Astrocyte (in vitro differentiated cells and primary cell): ENCODE results near the gene DDX18. TPM values are rescaled to one million over a fixed set of nuclear protein-coding genes. Genes with fewer than 3 reads are reported as not detected.

ENCODE experiments used
- DNase-seq: peaks from one replicate; pipeline ENCODE4 v3.0.0-alpha.2; 2010; ENCODE audit warnings: low read depth
- FAIRE-seq: peaks from 2 replicates; lab custom pipeline; 2011; peaks lifted over from hg19 to GRCh38; lab: Jason Lieb, UNC
- H2AFZ ChIP-seq: 2 replicates; pipeline ENCODE4 v1.6.0; 2012; ENCODE audit warnings: low read depth, low read length, inconsistent platforms
- H3K27ac ChIP-seq: 2 replicates; pipeline ENCODE4 v1.5.1; 2011; ENCODE audit warnings: low read depth, low read length, inconsistent platforms
- H3K27me3 ChIP-seq: 2 replicates; pipeline ENCODE4 v1.6.0; 2011; ENCODE audit warnings: low read length, inconsistent platforms; ENCODE audit not compliant: insufficient read depth
- H3K36me3 ChIP-seq: 2 replicates; pipeline ENCODE4 v1.5.1; 2011; ENCODE audit warnings: low read length, inconsistent platforms; ENCODE audit not compliant: insufficient read depth
- H3K4me1 ChIP-seq: 2 replicates; pipeline ENCODE4 v1.5.1; 2011; ENCODE audit warnings: low read length, inconsistent platforms; ENCODE audit not compliant: insufficient read depth
- H3K4me2 ChIP-seq: 2 replicates; pipeline ENCODE4 v1.6.0; 2012; ENCODE audit warnings: low read length, inconsistent platforms
- H3K4me3 ChIP-seq: 2 replicates; pipeline ENCODE4 v1.5.1; 2011; ENCODE audit warnings: low read depth, mild to moderate bottlenecking, low read length, inconsistent platforms; ENCODE audit not compliant: insufficient read depth
- H3K79me2 ChIP-seq: 2 replicates; pipeline ENCODE4 v1.6.0; 2012; ENCODE audit warnings: mild to moderate bottlenecking, low read length, inconsistent platforms; ENCODE audit not compliant: insufficient read depth
- H3K9ac ChIP-seq: 2 replicates; pipeline ENCODE4 v1.6.0; 2012; ENCODE audit warnings: mild to moderate bottlenecking, low read length, inconsistent platforms
- H3K9me3 ChIP-seq: 2 replicates; pipeline ENCODE4 v1.5.1; 2012; ENCODE audit warnings: low read depth, mild to moderate bottlenecking, low read length, inconsistent platforms; ENCODE audit not compliant: insufficient read depth
- H4K20me1 ChIP-seq: 2 replicates; pipeline ENCODE4 v1.6.0; 2012; ENCODE audit warnings: low read length, inconsistent platforms; ENCODE audit not compliant: insufficient read depth
- H3K27ac Mint-ChIP-seq: one replicate; pipeline ENCODE4 v1.8.0; 2021; ENCODE audit warnings: mild to moderate bottlenecking, mixed read lengths; ENCODE audit not compliant: unreplicated experiment
- H3K27me3 Mint-ChIP-seq: one replicate; pipeline ENCODE4 v1.8.0; 2021; ENCODE audit warnings: low read depth, mixed read lengths; ENCODE audit not compliant: unreplicated experiment
- H3K36me3 Mint-ChIP-seq: one replicate; pipeline ENCODE4 v1.8.0; 2021; ENCODE audit warnings: low read depth, mixed read lengths; ENCODE audit not compliant: unreplicated experiment
- H3K4me1 Mint-ChIP-seq: one replicate; pipeline ENCODE4 v1.8.0; 2021; ENCODE audit warnings: low read depth, mixed read lengths; ENCODE audit not compliant: unreplicated experiment
- H3K4me3 Mint-ChIP-seq: one replicate; pipeline ENCODE4 v1.8.0; 2021; ENCODE audit warnings: mild to moderate bottlenecking, moderate library complexity, mixed read lengths; ENCODE audit not compliant: unreplicated experiment
- H3K9me3 Mint-ChIP-seq: one replicate; pipeline ENCODE4 v1.8.0; 2021; ENCODE audit warnings: mild to moderate bottlenecking, mixed read lengths; ENCODE audit not compliant: unreplicated experiment
- CTCF ChIP-seq: IDR thresholded peaks from 2 replicates; pipeline ENCODE4 v1.5.1; 2011; ENCODE audit warnings: low read depth, mild to moderate bottlenecking, inconsistent platforms, low read length, moderate library complexity; ENCODE audit not compliant: insufficient read depth
- EZH2 ChIP-seq: IDR thresholded peaks from 2 replicates; pipeline ENCODE4 v1.6.1; 2012; ENCODE audit warnings: mild to moderate bottlenecking, low read length, inconsistent platforms; ENCODE audit not compliant: insufficient read depth
- total RNA-seq: library from RNA; stranded (reverse); gene quantifications from 2 replicates; pipeline ENCODE4 v1.2.1, GENCODE V29; 2021

The DDX18 gene
- total RNA-seq, 1 donor from 2014 or later: 72.6 TPM

GRCh38 chr2:117851969-117852368 lies 37.5 kb downstream of the DDX18 start:
- DNase-seq (no peak), FAIRE-seq (no peak)
- H3K4me2 ChIP-seq: no peak overlapping the region
- Mint-ChIP-seq H3K9me3 (peaks cover 1% of the 10 kb centered on the region), H3K4me3 (no peak overlapping the region), H3K4me1 (peaks cover 10% of the 10 kb centered on the region), H3K27ac (no peak overlapping the region), H3K27me3 (peaks cover 11% of the 10 kb centered on the region), H3K36me3 (no peaks in the 10 kb centered on the region)
- TF ChIP-seq EZH2 (no peak), CTCF (no peak)
- no peak overlapping the region for H3K4me3 ChIP-seq
- H3K9me3 ChIP-seq: no peaks in the 10 kb centered on the region
- no peak overlapping the region for H3K27ac ChIP-seq
- H3K79me2 ChIP-seq: no peaks in the 10 kb centered on the region
- H3K4me1 ChIP-seq: peaks cover 14% of the 10 kb centered on the region
- H2AFZ ChIP-seq: no peak overlapping the region
- no peak overlapping the region for H3K9ac ChIP-seq
- H3K27me3 ChIP-seq: peaks cover 19% of the 10 kb centered on the region
- H4K20me1 ChIP-seq: no peaks in the 10 kb centered on the region
- no peaks in the 10 kb centered on the region for H3K36me3 ChIP-seq

GRCh38 chr2:117853316-117853715 lies 38.8 kb downstream of the DDX18 start:
- no peaks in the 10 kb centered on the region for H3K36me3 Mint-ChIP-seq
- no peak overlapping the region for H3K4me2 ChIP-seq
- peaks cover 10% of the 10 kb centered on the region for H3K4me1 Mint-ChIP-seq
- no peaks in the 10 kb centered on the region for H3K36me3 ChIP-seq
- DNase-seq: no peak
- no peak for FAIRE-seq
- peaks cover 19% of the 10 kb centered on the region for H3K27me3 ChIP-seq
- H3K79me2 ChIP-seq: no peaks in the 10 kb centered on the region
- peaks cover 11% of the 10 kb centered on the region for H3K27me3 Mint-ChIP-seq
- H2AFZ ChIP-seq: no peak overlapping the region
- H3K4me3 Mint-ChIP-seq: no peak overlapping the region
- H4K20me1 ChIP-seq: no peaks in the 10 kb centered on the region
- no peak for TF ChIP-seq CTCF
- no peak for TF ChIP-seq EZH2
- no peak overlapping the region for H3K27ac ChIP-seq
- no peak overlapping the region for H3K27ac Mint-ChIP-seq
- H3K4me3 ChIP-seq: no peak overlapping the region
- H3K9me3 ChIP-seq: no peaks in the 10 kb centered on the region
- H3K9me3 Mint-ChIP-seq: peaks cover 3% of the 10 kb centered on the region
- H3K4me1 ChIP-seq: peaks cover 14% of the 10 kb centered on the region
- H3K9ac ChIP-seq: no peak overlapping the region

DNA sequence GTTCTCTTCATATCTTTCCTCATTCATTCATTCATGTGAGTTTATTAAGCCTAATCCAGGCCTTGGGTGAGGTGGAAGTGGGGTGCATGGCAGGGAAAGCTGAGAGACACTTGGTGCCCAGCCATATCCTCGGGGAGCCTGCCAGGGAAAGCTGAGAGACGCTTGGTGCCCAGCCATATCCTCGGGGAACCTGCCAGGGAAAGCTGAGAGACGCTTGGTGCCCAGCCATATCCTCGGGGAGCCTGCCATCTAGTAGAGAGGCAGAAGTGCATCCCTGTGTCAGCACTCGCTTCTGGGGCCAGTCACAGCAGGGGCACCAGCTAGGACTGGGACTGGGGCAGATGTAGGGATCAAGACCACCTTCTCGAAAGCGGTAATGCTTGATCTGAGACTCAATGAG lies 39.4 kb downstream of the DDX18 start:
- Histone ChIP-seq H3K4me3 (no peak overlapping the region), H3K79me2 (no peaks in the 10 kb centered on the region), H4K20me1 (no peaks in the 10 kb centered on the region), H3K27ac (no peak overlapping the region), H3K4me2 (no peak overlapping the region), H3K27me3 (peaks cover 19% of the 10 kb centered on the region), H3K9ac (no peak overlapping the region), H3K9me3 (no peaks in the 10 kb centered on the region), H3K36me3 (no peaks in the 10 kb centered on the region), H3K4me1 (peaks cover 14% of the 10 kb centered on the region), H2AFZ (no peak overlapping the region)
- Mint-ChIP-seq H3K4me1 (peaks cover 10% of the 10 kb centered on the region), H3K36me3 (no peaks in the 10 kb centered on the region), H3K27me3 (peaks cover 11% of the 10 kb centered on the region), H3K4me3 (no peak overlapping the region), H3K9me3 (peaks cover 3% of the 10 kb centered on the region), H3K27ac (no peak overlapping the region)
- FAIRE-seq: no peak
- DNase-seq: no peak
- no peak for TF ChIP-seq EZH2
- TF ChIP-seq CTCF: no peak
